ENCODE results near the gene RFFL.

Gene RFFL

GRCh38 chr17:35052780-35053179 lies 10.7 kb downstream of the RFFL start:
- H3K27ac ChIP-seq, result peak overlapping the region; percentile 91
- TF ChIP-seq, protein P1, sequence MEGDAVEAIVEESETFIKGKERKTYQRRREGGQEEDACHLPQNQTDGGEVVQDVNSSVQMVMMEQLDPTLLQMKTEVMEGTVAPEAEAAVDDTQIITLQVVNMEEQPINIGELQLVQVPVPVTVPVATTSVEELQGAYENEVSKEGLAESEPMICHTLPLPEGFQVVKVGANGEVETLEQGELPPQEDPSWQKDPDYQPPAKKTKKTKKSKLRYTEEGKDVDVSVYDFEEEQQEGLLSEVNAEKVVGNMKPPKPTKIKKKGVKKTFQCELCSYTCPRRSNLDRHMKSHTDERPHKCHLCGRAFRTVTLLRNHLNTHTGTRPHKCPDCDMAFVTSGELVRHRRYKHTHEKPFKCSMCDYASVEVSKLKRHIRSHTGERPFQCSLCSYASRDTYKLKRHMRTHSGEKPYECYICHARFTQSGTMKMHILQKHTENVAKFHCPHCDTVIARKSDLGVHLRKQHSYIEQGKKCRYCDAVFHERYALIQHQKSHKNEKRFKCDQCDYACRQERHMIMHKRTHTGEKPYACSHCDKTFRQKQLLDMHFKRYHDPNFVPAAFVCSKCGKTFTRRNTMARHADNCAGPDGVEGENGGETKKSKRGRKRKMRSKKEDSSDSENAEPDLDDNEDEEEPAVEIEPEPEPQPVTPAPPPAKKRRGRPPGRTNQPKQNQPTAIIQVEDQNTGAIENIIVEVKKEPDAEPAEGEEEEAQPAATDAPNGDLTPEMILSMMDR (conservative IDR thresholded peaks at IDR 0.05), result no peak

GRCh38 chr17:35052241-35052610 lies 11.3 kb downstream of the RFFL start:
- H3K27ac ChIP-seq, result peak overlapping the region; percentile 91

DNA sequence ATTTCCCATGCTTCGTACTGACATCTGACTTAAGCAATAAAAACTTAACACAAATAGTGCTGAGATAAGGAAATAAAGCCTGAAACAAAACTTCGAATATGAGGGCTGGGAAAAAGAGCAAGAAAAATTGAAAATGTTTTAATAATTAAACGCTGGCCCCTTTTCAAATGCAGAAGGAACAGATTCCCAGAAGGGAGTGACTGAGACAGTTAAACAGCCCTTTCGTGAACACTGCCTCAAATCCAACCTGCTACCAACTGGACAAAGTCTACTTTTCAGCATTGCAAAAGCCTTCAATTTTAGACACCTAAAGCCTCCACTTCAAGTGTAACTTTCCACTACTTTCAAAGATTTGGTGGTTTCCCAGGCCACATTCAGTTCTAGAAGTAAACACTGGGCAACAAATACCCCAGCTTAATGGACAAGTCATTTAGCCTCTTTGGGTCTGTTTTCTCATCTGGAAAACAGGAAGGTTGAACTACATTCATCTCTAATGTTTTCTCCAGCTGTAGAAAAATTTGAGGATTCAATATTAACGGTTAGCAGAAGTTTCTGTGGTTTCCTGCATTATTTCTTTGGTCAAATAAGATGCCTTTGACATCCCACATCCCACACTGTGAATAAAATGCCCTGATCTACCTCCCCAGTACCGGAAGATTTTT lies 11.8 kb downstream of the RFFL start:
- H3K27ac ChIP-seq, result peak overlapping the region; percentile 91
- TF ChIP-seq, protein P1 (conservative IDR thresholded peaks at IDR 0.05), result no peak

More at GRCh38 chr17:35052241-35052610, 11.3 kb downstream of the RFFL start:
- TF ChIP-seq, protein P1 (conservative IDR thresholded peaks at IDR 0.05), result no peak

DNA sequence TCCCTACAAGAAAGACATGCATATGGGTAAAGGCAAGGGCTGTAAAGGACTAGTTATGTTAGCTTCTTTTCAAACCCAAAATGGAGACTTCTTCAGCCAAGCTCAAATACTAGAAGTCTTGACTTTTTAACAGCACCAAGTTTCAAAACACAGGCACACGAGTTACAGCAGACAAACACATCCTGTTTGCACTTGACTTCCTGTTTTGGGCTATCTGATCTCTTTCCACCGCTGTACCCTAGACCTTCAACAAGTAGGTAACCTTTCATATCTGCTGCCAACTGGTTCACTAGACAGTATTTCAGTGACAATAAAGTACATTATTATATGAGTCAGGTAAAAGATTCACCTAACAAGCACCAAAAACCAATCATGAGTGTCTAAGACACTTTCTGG lies 12.3 kb downstream of the RFFL start:
- TF ChIP-seq, protein P1 (conservative IDR thresholded peaks at IDR 0.05), result no peak

DNA sequence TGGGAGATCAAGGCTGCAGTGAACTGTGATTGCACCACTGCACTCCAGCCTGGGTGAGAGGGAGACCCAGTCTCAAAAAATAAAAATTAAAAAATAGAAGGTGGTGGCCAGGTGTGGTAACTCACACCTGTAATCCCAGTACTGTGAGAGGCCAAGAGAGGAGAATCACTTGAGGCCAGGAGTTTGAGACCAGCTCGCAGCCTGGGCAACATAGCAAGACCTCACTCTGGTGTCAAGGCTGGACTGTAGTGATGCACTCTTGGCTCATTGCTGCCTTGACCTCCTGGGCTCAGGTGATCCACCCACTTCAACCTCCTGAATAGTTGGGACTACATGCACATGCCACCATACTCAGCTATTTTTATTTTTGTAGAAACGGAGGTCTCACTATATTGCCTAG lies 13.3 kb downstream of the RFFL start:
- TF ChIP-seq, protein P1 (conservative IDR thresholded peaks at IDR 0.05), result no peak

More for the DNA sequence above, 12.3 kb downstream of the RFFL start:
- H3K27ac ChIP-seq, result peak overlapping the region; percentile 91

GRCh38 chr17:35048685-35049379 lies 14.7 kb downstream of the RFFL start:
- TF ChIP-seq, protein P1 (conservative IDR thresholded peaks at IDR 0.05), result no peak
- H3K27ac ChIP-seq, result no peak overlapping the region

More for the DNA sequence above, 13.3 kb downstream of the RFFL start:
- H3K27ac ChIP-seq, result peak overlapping the region; percentile 91

DNA sequence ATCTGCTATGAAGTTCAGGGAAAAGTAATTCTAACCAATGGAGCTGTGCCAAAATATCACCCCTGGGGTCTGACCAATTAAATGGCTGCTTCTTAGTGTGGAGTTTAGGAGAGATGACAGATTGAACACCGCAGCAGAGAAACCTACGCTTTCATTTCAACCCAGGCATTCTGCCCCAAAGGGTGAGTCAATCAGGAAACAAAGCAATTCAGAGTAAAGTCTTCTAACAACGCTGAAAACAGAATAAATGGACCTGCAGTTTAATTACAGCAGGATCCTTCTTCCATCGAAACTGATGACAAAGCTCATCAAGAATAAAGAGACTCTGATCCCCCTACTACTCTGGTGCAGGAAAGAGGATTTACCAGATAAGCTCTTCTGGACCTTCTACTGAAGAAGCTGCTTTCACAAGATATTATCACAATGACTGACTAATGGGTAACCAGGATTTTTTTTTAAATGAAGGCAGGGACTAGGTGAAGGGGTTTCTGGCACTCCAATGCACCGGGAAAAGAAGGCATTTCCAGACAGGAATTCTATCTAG lies 16.7 kb downstream of the RFFL start:
- H3K27ac ChIP-seq, result no peak overlapping the region
- TF ChIP-seq, protein P1 (conservative IDR thresholded peaks at IDR 0.05), result no peak
